Thymus (tissue), 11 donors: Measurements from ENCODE around the gene KCNJ10. TPM values are rescaled to one million over a fixed set of nuclear protein-coding genes. Genes with fewer than 3 reads are reported as not detected.
"Not testable (repeated sequence)": the region's sequence is repeated elsewhere in the genome, so short reads cannot be mapped to it uniquely, and the experiment has no call there.

ENCODE experiments used
- DNase-seq, 9 donors: peaks; one replicate each; pipeline ENCODE4 v3.0.0-alpha.2; 2013; ENCODE audit warnings: low spot score in 9 of 9, low read depth in 6 of 9, missing footprints in 1 of 9
- H3K27ac ChIP-seq, 2 donors: one replicate each; pipeline ENCODE4 v1.5.1; 2013; ENCODE audit warnings: control low read depth in 1 of 2, low read depth in 1 of 2, low read length in 1 of 2, mild to moderate bottlenecking in 1 of 2, moderate library complexity in 1 of 2
- H3K27me3 ChIP-seq, 2 donors: one replicate each; pipeline ENCODE4 v1.5.1; 2013; ENCODE audit warnings: low read length in 1 of 2; ENCODE audit not compliant: control insufficient read depth in 2 of 2, insufficient read depth in 1 of 2
- H3K36me3 ChIP-seq, 2 donors: one replicate each; pipeline ENCODE4 v1.5.1; 2013; ENCODE audit warnings: low read length in 1 of 2, mild to moderate bottlenecking in 1 of 2, moderate library complexity in 1 of 2; ENCODE audit not compliant: control insufficient read depth in 2 of 2, insufficient read depth in 2 of 2
- H3K4me1 ChIP-seq, 2 donors: one replicate each; pipeline ENCODE4 v1.5.1; 2013; ENCODE audit warnings: low read length in 2 of 2; ENCODE audit not compliant: control insufficient read depth in 2 of 2, insufficient read depth in 2 of 2
- H3K4me3 ChIP-seq, 2 donors: one replicate each; pipeline ENCODE4 v1.5.1; 2013; ENCODE audit warnings: low read length in 2 of 2, control low read depth in 1 of 2, mild to moderate bottlenecking in 1 of 2
- H3K9me3 ChIP-seq, 2 donors: one replicate each; pipeline ENCODE4 v1.5.1; 2013; ENCODE audit warnings: low read length in 1 of 2, mild to moderate bottlenecking in 1 of 2; ENCODE audit not compliant: control insufficient read depth in 2 of 2, insufficient read depth in 1 of 2
- WGBS: extraction: QIAGEN DNeasy Blood & Tissue Kit; methylation state at CpG from one replicate; pipeline ENCODE4 v1.1.7; 2013; 5-methylcytosine and 5-hydroxymethylcytosine counted together
- polyA plus RNA-seq: library from polyadenylated mRNA; stranded (reverse); fragments of 200-250 nt; gene quantifications from one replicate; pipeline ENCODE4 v1.2.3, GENCODE V29; 2013
- total RNA-seq: library from RNA; stranded (reverse); fragments of 120-200 nt; gene quantifications from one replicate; pipeline ENCODE4 v1.2.4, GENCODE V29; 2013
- donor health status: healthy.

KCNJ10 gene
- total and polyA plus RNA-seq, 2 donors: 0.27 to 0.33 TPM

GRCh38 chr1:160058087-160058486, 11.9 kb downstream of the KCNJ10 start:
- Histone ChIP-seq H3K27ac (no peak overlapping the region), H3K4me3 (no peak overlapping the region), H3K4me1 (peaks cover 0 to 2% of the 10 kb centered on the region in 2 donors), H3K9me3 (no peaks in the 10 kb centered on the region), H3K27me3 (peaks cover 0 to 59% of the 10 kb centered on the region in 2 donors), H3K36me3 (no peaks in the 10 kb centered on the region)
- DNase-seq: no peak
- WGBS: 61% methylated on average over 2 of the region's 2 CpGs

GRCh38 chr1:160056648-160057169, 13.3 kb downstream of the KCNJ10 start:
- Histone ChIP-seq H3K27ac (no peak overlapping the region), H3K4me3 (no peak overlapping the region), H3K27me3 (peaks cover under 1 to 58% of the 10 kb centered on the region in 2 donors), H3K36me3 (no peaks in the 10 kb centered on the region), H3K4me1 (peaks cover 0 to 2% of the 10 kb centered on the region in 2 donors), H3K9me3 (no peaks in the 10 kb centered on the region)
- 86% methylated on average over 1 of the region's 1 CpG for WGBS
- DNase-seq: no peak

GRCh38 chr1:160053548-160054365, 16.2 kb downstream of the KCNJ10 start:
- H3K27me3 ChIP-seq: peaks cover 3 to 52% of the 10 kb centered on the region in 2 donors

GRCh38 chr1:160052936-160053335, 17.0 kb downstream of the KCNJ10 start:
- Histone ChIP-seq H3K27ac (no peak overlapping the region), H3K4me1 (peaks cover 7 to 10% of the 10 kb centered on the region in 2 donors), H3K9me3 (no peaks in the 10 kb centered on the region), H3K27me3 (peaks cover 3 to 52% of the 10 kb centered on the region in 2 donors), H3K4me3 (no peak overlapping the region), H3K36me3 (no peaks in the 10 kb centered on the region)
- 70% methylated on average over 6 of the region's 6 CpGs for WGBS
- DNase-seq: no peak

More at GRCh38 chr1:160053548-160054365, 16.2 kb downstream of the KCNJ10 start:
- Histone ChIP-seq H3K4me3 (no peak overlapping the region), H3K36me3 (no peaks in the 10 kb centered on the region), H3K27ac (no peak overlapping the region), H3K9me3 (no peaks in the 10 kb centered on the region), H3K4me1 (peaks cover under 1 to 2% of the 10 kb centered on the region in 2 donors)
- WGBS: 75% methylated on average over 7 of the region's 7 CpGs
- DNase-seq: no peak

GRCh38 chr1:160050619-160051018, 19.3 kb downstream of the KCNJ10 start:
- H3K27me3 ChIP-seq: peaks cover 3 to 39% of the 10 kb centered on the region in 2 donors
- WGBS: 97% methylated on average over 1 of the region's 1 CpG
- no peak overlapping the region for H3K27ac ChIP-seq
- H3K4me1 ChIP-seq: peaks cover 18 to 28% of the 10 kb centered on the region in 2 donors
- no peak overlapping the region for H3K4me3 ChIP-seq
- no peak for DNase-seq
- H3K9me3 ChIP-seq: no peaks in the 10 kb centered on the region
- H3K36me3 ChIP-seq: no peaks in the 10 kb centered on the region

GRCh38 chr1:160050182-160050581, 19.8 kb downstream of the KCNJ10 start:
- not testable (repeated sequence) for DNase-seq, H3K4me3 ChIP-seq, H3K9me3 ChIP-seq, H3K36me3 ChIP-seq, H3K27ac ChIP-seq
- WGBS: 97% methylated on average over 2 of the region's 2 CpGs
- Histone ChIP-seq H3K27me3 (peaks cover 3 to 39% of the 10 kb centered on the region in 2 donors), H3K4me1 (peaks cover 18 to 28% of the 10 kb centered on the region in 2 donors)

GRCh38 chr1:160049101-160049500, 20.9 kb downstream of the KCNJ10 start:
- peaks cover 3 to 32% of the 10 kb centered on the region in 2 donors for H3K27me3 ChIP-seq
- no peaks in the 10 kb centered on the region for H3K9me3 ChIP-seq
- H3K27ac ChIP-seq: no peak overlapping the region
- WGBS: 94% methylated on average over 3 of the region's 3 CpGs
- no peaks in the 10 kb centered on the region for H3K36me3 ChIP-seq
- no peak for DNase-seq
- H3K4me3 ChIP-seq: no peak overlapping the region
- H3K4me1 ChIP-seq: peaks cover 18 to 28% of the 10 kb centered on the region in 2 donors

GRCh38 chr1:160048335-160048734, 21.6 kb downstream of the KCNJ10 start:
- Histone ChIP-seq H3K4me3 (no peak overlapping the region), H3K36me3 (no peaks in the 10 kb centered on the region), H3K27me3 (peaks cover 3 to 24% of the 10 kb centered on the region in 2 donors), H3K9me3 (no peaks in the 10 kb centered on the region), H3K4me1 (peaks cover 18 to 26% of the 10 kb centered on the region in 2 donors), H3K27ac (no peak overlapping the region)
- DNase-seq: peak in 2 of 9 donors; percentile 27 to 48
